GM21737 (cell line): Measurements from ENCODE around the gene ECHDC3.

Source experiments
- ATAC-seq: cut with Tn5 transposase; IDR thresholded peaks from one replicate; pipeline ENCODE4 v1.9.1; 2021; ENCODE audit warnings: mild to moderate bottlenecking, moderate library complexity; ENCODE audit not compliant: unreplicated experiment

The ECHDC3 gene

GRCh38 chr10:11810313-11810766 lies 68.2 kb downstream of the ECHDC3 start:
- ATAC-seq, result no peak

GRCh38 chr10:11810973-11811372 lies 68.8 kb downstream of the ECHDC3 start:
- no peak for ATAC-seq

GRCh38 chr10:11813177-11813576 lies 71.0 kb downstream of the ECHDC3 start:
- ATAC-seq, result no peak
